Breast epithelium (tissue), 3 donors: ENCODE measurements around the gene NEK1.

Experiments used
- CTCF ChIP-seq, 3 donors: fragments of 450-650 bp; IDR thresholded peaks; one replicate each; pipeline ENCODE4 v1.5.1; 2016 to 2017; ENCODE audit warnings: antibody characterized with exemption in 3 of 3, mild to moderate bottlenecking in 3 of 3, moderate library complexity in 3 of 3
- POLR2AphosphoS5 ChIP-seq, 3 donors: sonication (generic); formaldehyde crosslinking; IDR thresholded peaks; one replicate each; pipeline ENCODE4 v1.6.1; 2017; ENCODE audit warnings: antibody characterized with exemption in 3 of 3

DNA sequence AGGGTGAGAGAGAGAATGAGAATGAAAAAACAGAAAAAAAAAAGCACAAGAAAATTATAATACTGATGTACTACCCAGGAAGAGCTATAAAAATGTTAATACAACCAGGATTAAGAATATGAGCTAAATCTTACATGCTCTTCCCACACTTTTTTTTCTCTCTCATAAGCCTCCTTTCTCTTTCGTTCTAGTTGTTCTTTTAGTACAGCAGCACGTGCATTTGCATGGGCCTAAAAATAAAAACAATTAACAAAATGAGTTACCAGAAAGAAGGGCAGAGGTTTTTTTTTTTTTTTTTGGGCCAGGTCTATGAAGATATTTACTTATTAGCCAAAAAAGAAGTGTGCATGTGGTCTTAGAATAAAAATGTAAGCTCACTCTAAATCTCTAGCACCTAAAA is 105.5 kb downstream of the NEK1 start:
- TF ChIP-seq CTCF (IDR thresholded peaks at IDR 0.05) (no peak), POLR2AphosphoS5 (IDR thresholded peaks at IDR 0.05) (no peak)
